Gastroesophageal sphincter (tissue), 4 donors: ENCODE measurements around the gene ZNF212. TPM values are rescaled to one million over a fixed set of nuclear protein-coding genes. Genes with fewer than 3 reads are reported as not detected.

Source experiments
- ATAC-seq: fragments of 150-250 bp; one replicate; pipeline ENCODE4 v1.9.1; 2016; ENCODE audit warnings: mild to moderate bottlenecking, moderate library complexity
- H3K27ac ChIP-seq, 4 donors: fragments of 200-600 bp; sonication (generic) in 3 of 4; 1 replicate in 3 of 4; 2 replicates in 1 of 4; pipeline ENCODE4 v1.5.1; 2016 to 2019
- H3K27me3 ChIP-seq: fragments of 200-600 bp; sonication (generic); one replicate; pipeline ENCODE4 v1.5.1; 2019
- H3K36me3 ChIP-seq, 2 donors: fragments of 200-600 bp; sonication (generic); one replicate each; pipeline ENCODE4 v1.5.1; 2019; ENCODE audit warnings: control low read depth in 1 of 2
- H3K4me1 ChIP-seq, 3 donors: fragments of 200-600 bp; sonication (generic); 1 replicate in 2 of 3; 2 replicates in 1 of 3; pipeline ENCODE4 v1.5.1; 2016 to 2019; ENCODE audit warnings: control low read depth in 2 of 3
- H3K4me3 ChIP-seq, 2 donors: fragments of 200-600 bp; sonication (generic); one replicate each; pipeline ENCODE4 v1.5.1; 2019; ENCODE audit warnings: mild to moderate bottlenecking in 1 of 2, moderate library complexity in 1 of 2
- H3K9me3 ChIP-seq, 3 donors: fragments of 200-600 bp; sonication (generic); one replicate each; pipeline ENCODE4 v1.5.1; 2017 to 2019; ENCODE audit warnings: control low read depth in 2 of 3
- EP300 ChIP-seq: sonication (generic); formaldehyde crosslinking; IDR thresholded peaks from one replicate; pipeline ENCODE4 v1.6.1; 2017; ENCODE audit warnings: antibody characterized with exemption, mild to moderate bottlenecking
- POLR2A ChIP-seq, 2 donors: fragments of 450-650 bp; IDR thresholded peaks; one replicate each; pipeline ENCODE4 v1.6.1; 2017; ENCODE audit warnings: antibody characterized with exemption in 2 of 2, mild to moderate bottlenecking in 2 of 2, moderate library complexity in 1 of 2
- POLR2AphosphoS5 ChIP-seq: sonication (generic); formaldehyde crosslinking; IDR thresholded peaks from one replicate; pipeline ENCODE4 v1.6.1; 2017; ENCODE audit warnings: antibody characterized with exemption
- WGBS, 2 donors: methylation state at CpG; one replicate each; pipeline ENCODE4 v1.1.5; 2018; ENCODE audit warnings: low coverage in 1 of 2; 5-methylcytosine and 5-hydroxymethylcytosine counted together
- total RNA-seq, 4 donors: library from RNA; depleted of rRNA; stranded (reverse); fragments of >200 nt; gene quantifications; one replicate each; pipeline ENCODE4 v1.1.0, GENCODE V29; 2016
- TF ChIP-seq, protein P1 (sequence below), 4 experiments: fragments of 200-600 bp in 2 of 4; fragments of 450-650 bp in 2 of 4; sonication (generic) in 1 of 4; IDR thresholded peaks; one replicate each; pipeline ENCODE4 v1.5.1; 2017 to 2019; ENCODE audit warnings: antibody characterized with exemption in 4 of 4, mild to moderate bottlenecking in 2 of 4, moderate library complexity in 2 of 4

The ZNF212 gene
- total RNA-seq, 4 donors from 2014 or later: 4.3 to 11.1 (median 9.4) TPM

DNA sequence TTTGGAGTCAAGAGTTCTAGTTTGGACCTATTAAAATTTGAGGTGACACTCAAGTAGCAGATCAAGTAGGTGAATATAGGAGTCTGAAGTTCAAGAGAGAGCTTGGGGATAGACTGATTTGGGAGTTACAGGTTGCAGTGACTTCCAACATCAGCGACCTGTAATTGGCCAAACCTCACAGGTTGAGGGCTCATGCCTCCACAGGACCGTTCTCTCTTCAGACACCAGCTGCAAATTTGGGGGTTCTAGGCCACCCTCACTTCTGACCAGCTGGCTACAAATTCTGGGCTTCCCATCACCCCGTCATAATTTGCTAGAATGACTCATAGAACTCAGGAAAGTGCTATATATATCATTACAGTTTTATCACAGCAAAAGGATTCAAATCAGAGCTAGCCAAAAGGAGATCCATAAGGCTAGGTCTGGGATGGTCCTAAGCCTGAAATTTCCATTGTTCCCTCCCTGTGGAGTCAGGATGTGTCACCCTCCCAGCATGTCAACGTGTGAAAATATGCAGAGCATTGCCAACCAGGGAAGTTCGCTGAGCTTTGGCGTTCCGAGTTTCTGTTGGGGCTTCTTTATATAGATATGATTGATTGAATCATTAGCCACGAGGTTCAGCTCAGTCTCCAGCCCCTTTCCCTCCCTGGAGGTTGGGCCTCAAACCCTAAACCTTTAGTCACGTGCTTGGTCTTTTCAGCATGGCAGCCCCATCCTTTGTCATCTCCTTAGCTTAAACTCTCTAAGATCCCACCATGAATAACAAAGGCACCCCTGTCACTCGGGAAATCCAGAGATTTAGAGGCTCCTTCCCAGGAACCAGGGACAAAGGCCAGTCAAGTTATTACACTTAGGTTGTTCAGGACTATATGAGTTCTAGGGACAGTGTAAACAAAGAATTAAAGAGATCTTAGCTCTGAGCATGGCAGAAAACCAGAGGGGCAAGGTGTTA, 20.7 kb upstream of the ZNF212 start:
- WGBS, 2 donors: 72 to 79% methylated on average over 4 to 8 of the region's 10 CpGs
- ATAC-seq: no peak
- no peaks in the 10 kb centered on the region for H3K4me1 ChIP-seq
- H3K27me3 ChIP-seq: no peaks in the 10 kb centered on the region
- no peak overlapping the region for H3K27ac ChIP-seq
- no peaks in the 10 kb centered on the region for H3K9me3 ChIP-seq
- TF ChIP-seq EP300 (no peak), POLR2A (IDR thresholded peaks at IDR 0.05) (no peak), POLR2AphosphoS5 (no peak)
- TF ChIP-seq, protein P1, sequence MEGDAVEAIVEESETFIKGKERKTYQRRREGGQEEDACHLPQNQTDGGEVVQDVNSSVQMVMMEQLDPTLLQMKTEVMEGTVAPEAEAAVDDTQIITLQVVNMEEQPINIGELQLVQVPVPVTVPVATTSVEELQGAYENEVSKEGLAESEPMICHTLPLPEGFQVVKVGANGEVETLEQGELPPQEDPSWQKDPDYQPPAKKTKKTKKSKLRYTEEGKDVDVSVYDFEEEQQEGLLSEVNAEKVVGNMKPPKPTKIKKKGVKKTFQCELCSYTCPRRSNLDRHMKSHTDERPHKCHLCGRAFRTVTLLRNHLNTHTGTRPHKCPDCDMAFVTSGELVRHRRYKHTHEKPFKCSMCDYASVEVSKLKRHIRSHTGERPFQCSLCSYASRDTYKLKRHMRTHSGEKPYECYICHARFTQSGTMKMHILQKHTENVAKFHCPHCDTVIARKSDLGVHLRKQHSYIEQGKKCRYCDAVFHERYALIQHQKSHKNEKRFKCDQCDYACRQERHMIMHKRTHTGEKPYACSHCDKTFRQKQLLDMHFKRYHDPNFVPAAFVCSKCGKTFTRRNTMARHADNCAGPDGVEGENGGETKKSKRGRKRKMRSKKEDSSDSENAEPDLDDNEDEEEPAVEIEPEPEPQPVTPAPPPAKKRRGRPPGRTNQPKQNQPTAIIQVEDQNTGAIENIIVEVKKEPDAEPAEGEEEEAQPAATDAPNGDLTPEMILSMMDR (IDR thresholded peaks at IDR 0.05): no peak
- peaks cover 0 to 100% of the 10 kb centered on the region in 2 donors for H3K36me3 ChIP-seq
- no peak overlapping the region for H3K4me3 ChIP-seq

DNA sequence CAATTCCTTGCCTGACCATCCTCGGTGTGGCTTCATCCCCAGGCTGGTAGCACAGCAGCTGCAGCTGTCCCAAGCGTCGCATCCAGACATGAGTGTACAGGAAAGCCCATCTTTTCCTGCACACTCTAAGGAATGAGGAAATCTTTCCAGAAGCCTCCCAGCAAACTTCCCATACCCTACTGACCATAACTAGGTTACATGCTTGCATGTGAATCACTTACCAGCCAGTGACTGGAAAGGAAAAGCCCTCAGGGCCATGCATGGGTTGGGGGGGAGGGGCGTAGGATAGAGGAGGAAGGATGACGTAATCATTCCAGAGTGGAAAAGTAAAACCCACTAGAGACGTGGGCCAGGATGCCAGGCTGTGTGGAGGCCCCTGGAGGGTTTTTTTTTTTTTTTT, 18.9 kb upstream of the ZNF212 start:
- H3K9me3 ChIP-seq: no peaks in the 10 kb centered on the region
- peaks cover 0 to 100% of the 10 kb centered on the region in 2 donors for H3K36me3 ChIP-seq
- TF ChIP-seq, protein P1 (IDR thresholded peaks at IDR 0.05): no peak
- no peak for TF ChIP-seq EP300
- WGBS, 2 donors: 60 to 73% methylated on average over 4 to 6 of the region's 6 CpGs
- H3K4me3 ChIP-seq: no peak overlapping the region
- ATAC-seq: no peak
- H3K27ac ChIP-seq: no peak overlapping the region
- H3K4me1 ChIP-seq: no peaks in the 10 kb centered on the region
- H3K27me3 ChIP-seq: no peaks in the 10 kb centered on the region

DNA sequence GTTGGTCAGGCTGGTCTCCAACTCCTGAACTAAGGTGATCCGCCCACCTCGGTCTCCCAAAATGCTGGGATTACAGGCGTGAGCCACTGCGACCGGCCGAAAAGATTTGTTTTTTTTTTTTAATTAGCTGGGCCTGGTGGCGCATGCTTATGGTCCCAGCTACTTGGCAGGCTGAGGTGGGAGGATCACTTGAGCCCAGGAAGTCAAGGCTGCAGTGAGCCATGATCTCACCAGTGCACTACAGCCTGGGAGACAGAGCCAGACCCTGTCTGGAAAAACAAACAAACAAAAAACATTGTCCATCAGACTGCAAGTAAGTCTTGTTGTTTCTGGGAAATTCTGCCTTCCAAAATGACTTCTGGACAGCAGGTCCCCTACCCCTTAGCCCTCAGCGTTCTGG, 16.3 kb upstream of the ZNF212 start:
- ATAC-seq: no peak
- Histone ChIP-seq H3K36me3 (peaks cover 0 to 80% of the 10 kb centered on the region in 2 donors), H3K9me3 (no peaks in the 10 kb centered on the region), H3K27ac (no peak overlapping the region), H3K27me3 (no peaks in the 10 kb centered on the region), H3K4me1 (no peaks in the 10 kb centered on the region), H3K4me3 (no peak overlapping the region)
- no peak for TF ChIP-seq POLR2A (IDR thresholded peaks at IDR 0.05)
- TF ChIP-seq EP300: no peak
- no peak for TF ChIP-seq POLR2AphosphoS5
- TF ChIP-seq, protein P1 (IDR thresholded peaks at IDR 0.05): no peak
- 100% methylated on average over 1 of the region's 8 CpGs; no CpG with 5 or more reads in 1 of the 2 donors for WGBS, 2 donors

DNA sequence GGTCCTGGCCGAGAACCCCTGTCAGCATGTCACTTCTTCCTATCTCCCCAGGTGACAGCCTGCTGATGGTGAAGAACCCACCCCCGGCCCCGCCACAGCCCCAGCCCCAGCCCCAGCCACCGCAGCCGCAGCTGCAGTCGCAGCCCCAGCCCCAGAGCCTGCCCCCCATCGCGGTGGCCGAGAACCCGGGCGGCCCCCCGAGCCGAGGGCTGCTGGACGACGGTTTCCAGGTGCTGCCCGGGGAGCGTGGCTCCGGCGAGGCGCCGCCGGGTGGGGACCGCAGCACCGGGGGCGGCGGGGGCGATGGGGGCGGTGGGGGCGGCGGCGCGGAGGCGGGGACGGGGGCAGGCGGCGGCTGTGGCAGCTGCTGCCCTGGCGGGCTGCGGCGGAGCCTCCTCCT, 15.7 kb upstream of the ZNF212 start:
- no peak overlapping the region for H3K4me3 ChIP-seq
- H3K27ac ChIP-seq: no peak overlapping the region
- no peak for ATAC-seq
- H3K36me3 ChIP-seq: peaks cover 0 to 74% of the 10 kb centered on the region in 2 donors
- WGBS, 2 donors: 100% methylated on average over 1 of the region's 39 CpGs; no CpG with 5 or more reads in 1 of the 2 donors
- no peaks in the 10 kb centered on the region for H3K9me3 ChIP-seq
- H3K27me3 ChIP-seq: no peaks in the 10 kb centered on the region
- no peaks in the 10 kb centered on the region for H3K4me1 ChIP-seq
- TF ChIP-seq, protein P1 (IDR thresholded peaks at IDR 0.05): no peak
- TF ChIP-seq EP300: no peak
- TF ChIP-seq POLR2AphosphoS5: no peak
- no peak for TF ChIP-seq POLR2A (IDR thresholded peaks at IDR 0.05)

DNA sequence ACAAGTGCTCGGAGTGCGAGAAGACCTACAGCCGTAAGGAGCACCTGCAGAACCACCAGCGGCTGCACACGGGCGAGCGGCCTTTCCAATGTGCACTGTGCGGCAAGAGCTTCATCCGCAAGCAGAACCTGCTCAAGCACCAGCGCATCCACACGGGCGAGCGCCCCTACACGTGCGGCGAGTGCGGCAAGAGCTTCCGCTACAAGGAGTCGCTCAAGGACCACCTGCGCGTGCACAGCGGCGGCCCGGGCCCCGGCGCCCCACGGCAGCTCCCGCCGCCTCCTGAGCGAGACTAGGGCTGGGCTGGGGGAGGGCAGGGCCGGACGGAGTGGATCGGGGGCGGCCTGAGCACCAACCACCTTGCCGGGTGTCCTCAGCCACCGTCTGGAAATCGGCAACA, 15.1 kb upstream of the ZNF212 start:
- Histone ChIP-seq H3K36me3 (peaks cover 0 to 68% of the 10 kb centered on the region in 2 donors), H3K27me3 (no peaks in the 10 kb centered on the region), H3K4me3 (no peak overlapping the region), H3K4me1 (no peaks in the 10 kb centered on the region), H3K9me3 (no peaks in the 10 kb centered on the region), H3K27ac (no peak overlapping the region)
- no CpG with 5 or more reads among the region's 37 CpGs for whole genome bisulfite sequencing, 2 donors
- ATAC-seq: no peak
- no peak for TF ChIP-seq POLR2AphosphoS5
